Naive thymus-derived CD4-positive, alpha-beta T cell (primary cell): Measurements from ENCODE around the gene PAX3. TPM values are rescaled to one million over a fixed set of nuclear protein-coding genes. Genes with fewer than 3 reads are reported as not detected.

Experiments used
- ATAC-seq: fragments of 150-1000 bp; cut with Tn5 transposase; 2 replicates; pipeline ENCODE4 v1.10.0; 2021; ENCODE audit warnings: mild to moderate bottlenecking, moderate library complexity
- CTCF ChIA-PET: fragments of 350-600 bp; sonication (Branson Sonifier 250); formaldehyde crosslinking; loops from one replicate; lab custom pipeline; 2021; ENCODE audit warnings: antibody characterized with exemption; lab: Charles Lee
- POLR2A ChIA-PET: fragments of 350-600 bp; sonication (Branson Sonifier 250); formaldehyde crosslinking; loops from one replicate; lab custom pipeline; 2021; ENCODE audit warnings: antibody characterized with exemption, inconsistent platforms; lab: Charles Lee
- DNase-seq, 9 donors: peaks; one replicate each; pipeline versions ENCODE4 v3.0.0 to v3.0.0-alpha.2; 2020 to 2022; ENCODE audit warnings: mixed read lengths in 1 of 9
- H3K27ac ChIP-seq: one replicate; pipeline ENCODE4 v1.7.0; 2013; ENCODE audit warnings: mild to moderate bottlenecking, low read depth, low read length, moderate library complexity
- H3K27me3 ChIP-seq, 2 donors: one replicate each; pipeline ENCODE4 v1.7.0; 2013; ENCODE audit warnings: low read length in 2 of 2, mild to moderate bottlenecking in 2 of 2, moderate library complexity in 2 of 2; ENCODE audit not compliant: control insufficient read depth in 2 of 2, insufficient read depth in 2 of 2
- H3K36me3 ChIP-seq, 3 experiments: 1 replicate in 2 of 3; 2 replicates in 1 of 3; pipeline ENCODE4 v1.7.0; 2013; ENCODE audit warnings: low read length in 3 of 3, mild to moderate bottlenecking in 3 of 3, moderate library complexity in 1 of 3; ENCODE audit not compliant: insufficient read depth in 3 of 3, control insufficient read depth in 2 of 3
- H3K4me1 ChIP-seq, 2 donors: one replicate each; pipeline ENCODE4 v1.7.0; 2013; ENCODE audit warnings: low read length in 2 of 2, mild to moderate bottlenecking in 2 of 2, moderate library complexity in 1 of 2; ENCODE audit not compliant: control insufficient read depth in 2 of 2, insufficient read depth in 2 of 2
- H3K4me3 ChIP-seq: 2 replicates; pipeline ENCODE4 v1.7.0; 2013; ENCODE audit warnings: mild to moderate bottlenecking, low read length
- H3K9me3 ChIP-seq, 3 experiments: 1 replicate in 2 of 3; 2 replicates in 1 of 3; pipeline ENCODE4 v1.7.0; 2013; ENCODE audit warnings: low read length in 3 of 3; ENCODE audit not compliant: control insufficient read depth in 2 of 3
- H3K27ac Mint-ChIP-seq, 9 donors: one replicate each; pipeline ENCODE4 v1.8.0; 2020 to 2022; ENCODE audit warnings: mixed read lengths in 9 of 9, mild to moderate bottlenecking in 8 of 9, moderate library complexity in 5 of 9, inconsistent platforms in 2 of 9
- H3K27me3 Mint-ChIP-seq, 5 donors: one replicate each; pipeline ENCODE4 v1.8.0; 2021 to 2022; ENCODE audit warnings: mixed read lengths in 5 of 5, mild to moderate bottlenecking in 1 of 5
- H3K36me3 Mint-ChIP-seq, 5 donors: one replicate each; pipeline ENCODE4 v1.8.0; 2020 to 2022; ENCODE audit warnings: mixed read lengths in 5 of 5, mild to moderate bottlenecking in 3 of 5, inconsistent platforms in 1 of 5
- H3K4me1 Mint-ChIP-seq, 7 donors: one replicate each; pipeline ENCODE4 v1.8.0; 2020 to 2022; ENCODE audit warnings: mixed read lengths in 7 of 7, mild to moderate bottlenecking in 3 of 7, inconsistent platforms in 1 of 7
- H3K4me3 Mint-ChIP-seq, 10 donors: one replicate each; pipeline ENCODE4 v1.8.0; 2020 to 2022; ENCODE audit warnings: mild to moderate bottlenecking in 10 of 10, mixed read lengths in 10 of 10, moderate library complexity in 6 of 10, inconsistent platforms in 2 of 10
- H3K9me3 Mint-ChIP-seq, 11 donors: one replicate each; pipeline ENCODE4 v1.8.0; 2020 to 2022; ENCODE audit warnings: mixed read lengths in 11 of 11, mild to moderate bottlenecking in 4 of 11, inconsistent platforms in 1 of 11, moderate library complexity in 1 of 11
- intact Hi-C, 2 donors: fragments of 100-400 bp; cut with micrococcal nuclease; formaldehyde crosslinking; loops; one replicate each; pipeline ENCODE4 v1.15.1; 2023
- polyA plus RNA-seq, 2 donors: library from polyadenylated mRNA; unstranded; fragments of 300-500 nt; fragmentation: Illumina TruSeq; gene quantifications; one replicate each; pipeline ENCODE4 v1.2.3, GENCODE V29; 2021
- total RNA-seq, 6 experiments: library from RNA in 5 of 6; stranded (reverse) in 5 of 6; gene quantifications; 1 replicate in 5 of 6; 2 replicates in 1 of 6; pipeline ENCODE4 v1.2.3 and lab custom pipeline; 2021 to 2026

The PAX3 gene
- total and polyA plus RNA-seq, 7 experiments from 2014 or later = not detected

DNA sequence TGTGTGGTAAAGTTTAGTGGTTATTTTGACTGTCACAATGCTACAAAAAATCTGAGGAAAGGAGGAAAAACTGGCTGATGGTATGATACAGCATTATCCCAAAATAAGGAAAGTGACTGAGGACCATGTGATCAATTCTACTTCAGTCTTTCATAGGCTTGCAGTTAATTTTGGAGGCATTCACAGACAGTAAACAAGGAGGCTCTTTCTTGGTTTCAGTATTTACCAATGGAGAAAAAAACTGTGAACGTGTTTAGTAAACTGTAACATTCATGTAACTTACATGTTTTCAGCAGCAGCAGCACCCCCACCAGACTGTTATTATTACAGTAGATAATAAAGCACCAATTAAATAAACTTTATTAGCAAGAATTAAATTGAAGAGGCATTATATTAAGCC, 50.0 kb downstream of the PAX3 start:
- no peak for ATAC-seq

DNA sequence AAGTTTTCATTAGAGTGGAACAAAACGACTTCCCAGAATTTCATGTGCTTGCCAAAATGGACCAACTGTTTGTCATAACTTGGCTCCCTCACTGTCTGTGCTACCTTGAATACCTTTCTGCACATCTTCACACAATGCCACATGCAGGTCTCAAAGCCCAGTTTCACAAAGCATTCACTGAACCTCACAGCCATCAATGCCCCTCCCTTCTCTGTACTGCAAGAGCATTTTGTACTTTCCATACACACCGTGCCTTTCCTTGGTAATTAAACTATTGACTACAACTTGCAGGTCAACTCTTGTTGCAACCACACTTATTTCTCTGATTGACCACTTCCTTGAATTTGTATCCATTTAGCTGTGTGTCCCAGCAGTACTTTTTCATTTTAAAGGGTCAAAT, 50.5 kb downstream of the PAX3 start:
- POLR2A ChIA-PET = no interaction called here
- CTCF ChIA-PET = no interaction called here

More for the DNA sequence above, 50.0 kb downstream of the PAX3 start:
- Mint-ChIP-seq H3K36me3 (no peaks in the 10 kb centered on the region), H3K27ac (no peak overlapping the region), H3K9me3 (peaks cover 0 to 7% (median 0%) of the 10 kb centered on the region in 11 donors), H3K27me3 (peaks cover 3 to 22% (median 7%) of the 10 kb centered on the region in 5 donors), H3K4me3 (no peak overlapping the region), H3K4me1 (no peaks in the 10 kb centered on the region)
- intact Hi-C loops = no loop called here
- no peak for DNase-seq
- ChIA-PET CTCF (no interaction called here), POLR2A (no interaction called here)
- no peak overlapping the region for H3K4me3 ChIP-seq
- H3K36me3 ChIP-seq = no peaks in the 10 kb centered on the region
- no peak overlapping the region for H3K27ac ChIP-seq
- no peaks in the 10 kb centered on the region for H3K4me1 ChIP-seq
- H3K9me3 ChIP-seq = no peaks in the 10 kb centered on the region
- no peaks in the 10 kb centered on the region for H3K27me3 ChIP-seq

DNA sequence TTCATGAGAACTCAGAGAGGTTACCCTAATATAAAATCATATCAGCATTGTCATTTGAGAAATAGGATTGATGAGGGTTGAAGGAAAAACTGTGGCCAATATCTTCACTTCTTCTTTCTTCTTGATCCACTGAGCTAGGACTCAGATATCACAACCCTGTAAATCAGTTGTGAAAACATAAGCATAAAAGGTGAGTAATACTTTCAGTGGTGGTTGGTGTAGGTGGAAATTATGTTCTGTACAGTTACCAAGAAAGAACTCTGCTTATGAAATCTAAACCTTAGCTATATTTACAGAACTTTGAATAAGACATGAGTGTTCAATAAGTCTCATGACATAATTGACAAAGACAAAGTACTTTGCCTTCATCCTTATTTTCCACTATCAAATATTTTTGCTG, 56.3 kb downstream of the PAX3 start:
- no peaks in the 10 kb centered on the region for H3K9me3 ChIP-seq
- POLR2A ChIA-PET = no interaction called here
- ATAC-seq = no peak

More for the DNA sequence above, 50.5 kb downstream of the PAX3 start:
- no peaks in the 10 kb centered on the region for H3K36me3 ChIP-seq
- intact Hi-C loops = no loop called here
- H3K9me3 Mint-ChIP-seq = peaks cover 0 to 7% (median 0%) of the 10 kb centered on the region in 11 donors
- H3K4me3 Mint-ChIP-seq = no peak overlapping the region
- ATAC-seq (no peak), DNase-seq (no peak)
- no peaks in the 10 kb centered on the region for H3K4me1 Mint-ChIP-seq
- H3K36me3 Mint-ChIP-seq = no peaks in the 10 kb centered on the region
- H3K9me3 ChIP-seq = no peaks in the 10 kb centered on the region
- H3K27me3 Mint-ChIP-seq = peaks cover 6 to 25% (median 8%) of the 10 kb centered on the region in 5 donors
- no peak overlapping the region for H3K27ac ChIP-seq
- no peak overlapping the region for H3K4me3 ChIP-seq
- H3K4me1 ChIP-seq = no peaks in the 10 kb centered on the region
- H3K27ac Mint-ChIP-seq = no peak overlapping the region
- H3K27me3 ChIP-seq = no peaks in the 10 kb centered on the region

GRCh38 chr2:222241128-222241870, 57.5 kb downstream of the PAX3 start:
- Histone ChIP-seq H3K27me3 (no peaks in the 10 kb centered on the region), H3K4me1 (no peaks in the 10 kb centered on the region), H3K4me3 (no peak overlapping the region), H3K9me3 (no peaks in the 10 kb centered on the region), H3K36me3 (no peaks in the 10 kb centered on the region), H3K27ac (no peak overlapping the region)
- DNase-seq (no peak), ATAC-seq (no peak)
- POLR2A ChIA-PET = no interaction called here
- Mint-ChIP-seq H3K9me3 (peaks cover 0 to 7% (median 3%) of the 10 kb centered on the region in 11 donors), H3K27me3 (peaks cover 34 to 56% (median 53%) of the 10 kb centered on the region in 5 donors), H3K4me3 (no peak overlapping the region), H3K27ac (no peak overlapping the region), H3K36me3 (no peaks in the 10 kb centered on the region), H3K4me1 (no peaks in the 10 kb centered on the region)
- CTCF ChIA-PET = no interaction called here
- intact Hi-C loops = no loop called here

More for the DNA sequence above, 56.3 kb downstream of the PAX3 start:
- Histone ChIP-seq H3K4me1 (no peaks in the 10 kb centered on the region), H3K4me3 (no peak overlapping the region), H3K36me3 (no peaks in the 10 kb centered on the region), H3K27ac (no peak overlapping the region), H3K27me3 (no peaks in the 10 kb centered on the region)
- no peaks in the 10 kb centered on the region for H3K4me1 Mint-ChIP-seq
- H3K9me3 Mint-ChIP-seq = peaks cover 0 to 7% (median 3%) of the 10 kb centered on the region in 11 donors
- no peak for DNase-seq
- intact Hi-C loops = no loop called here
- CTCF ChIA-PET = no interaction called here
- H3K27ac Mint-ChIP-seq = no peak overlapping the region
- H3K27me3 Mint-ChIP-seq = peaks cover 34 to 53% (median 49%) of the 10 kb centered on the region in 5 donors
- no peak overlapping the region for H3K4me3 Mint-ChIP-seq
- no peaks in the 10 kb centered on the region for H3K36me3 Mint-ChIP-seq

DNA sequence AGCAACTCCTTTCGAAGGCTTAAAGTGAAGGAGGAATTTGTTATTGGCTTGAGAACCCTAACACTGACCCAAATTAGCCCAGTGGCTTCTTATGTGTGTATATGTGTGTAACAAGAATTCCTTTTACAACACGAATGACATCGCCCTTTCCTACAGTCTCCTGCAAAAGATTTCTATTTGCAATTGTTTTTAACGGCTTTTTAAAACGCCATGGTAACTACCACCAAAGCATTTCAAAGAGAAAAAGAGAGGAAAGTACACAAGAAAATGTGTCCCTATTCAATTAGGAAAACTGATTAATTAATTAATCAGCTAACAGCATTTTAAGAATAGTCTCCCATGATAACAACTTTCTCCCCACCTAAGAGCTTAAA, 58.1 kb downstream of the PAX3 start:
- Mint-ChIP-seq H3K27me3 (peaks cover 34 to 56% (median 53%) of the 10 kb centered on the region in 5 donors), H3K36me3 (no peaks in the 10 kb centered on the region), H3K27ac (no peak overlapping the region), H3K4me3 (no peak overlapping the region), H3K9me3 (peaks cover 0 to 7% (median 3%) of the 10 kb centered on the region in 11 donors), H3K4me1 (no peaks in the 10 kb centered on the region)
- H3K4me1 ChIP-seq = no peaks in the 10 kb centered on the region
- ChIA-PET POLR2A (no interaction called here), CTCF (no interaction called here)
- no peaks in the 10 kb centered on the region for H3K9me3 ChIP-seq
- ATAC-seq = no peak
- no peaks in the 10 kb centered on the region for H3K27me3 ChIP-seq
- intact Hi-C loops = no loop called here
- H3K4me3 ChIP-seq = no peak overlapping the region
- no peak for DNase-seq
- H3K27ac ChIP-seq = no peak overlapping the region
- no peaks in the 10 kb centered on the region for H3K36me3 ChIP-seq

DNA sequence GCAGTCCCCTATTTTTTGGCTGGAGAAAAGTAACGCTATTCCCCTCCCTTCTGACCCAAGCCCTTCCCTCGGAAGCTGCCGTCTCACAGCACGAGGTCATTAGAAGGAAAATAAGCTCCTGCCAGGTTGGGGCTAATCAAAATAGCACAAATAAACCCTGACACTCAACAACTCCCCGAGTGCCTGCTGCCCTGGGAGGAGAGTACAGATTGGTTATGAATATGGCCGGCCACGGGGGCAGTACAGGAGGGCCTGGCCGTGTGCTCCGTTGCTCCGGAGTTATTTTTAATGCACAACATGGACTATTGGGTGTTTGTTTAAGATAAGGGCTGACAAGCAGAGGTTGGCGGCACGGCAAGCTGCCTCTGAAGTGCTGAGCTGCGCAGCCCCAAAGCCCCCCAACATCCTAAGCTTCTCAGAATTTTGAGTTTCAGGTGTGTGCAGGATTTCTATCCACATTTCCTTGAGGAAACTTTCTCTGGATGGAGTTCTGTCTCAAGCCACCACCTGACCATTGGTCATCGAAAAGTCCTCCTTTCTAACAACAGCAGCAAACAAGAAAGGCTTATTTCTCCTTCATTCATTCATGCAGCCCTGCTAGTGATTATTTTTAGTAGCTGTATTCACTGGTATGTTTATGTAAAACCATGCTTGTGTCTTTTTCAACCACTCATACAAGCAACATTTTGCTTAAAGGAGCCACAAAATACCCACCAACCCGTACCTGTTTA, 58.7 kb downstream of the PAX3 start:
- Mint-ChIP-seq H3K27me3 (peaks cover 34 to 53% (median 51%) of the 10 kb centered on the region in 5 donors), H3K27ac (no peak overlapping the region), H3K4me3 (no peak overlapping the region), H3K4me1 (no peaks in the 10 kb centered on the region), H3K9me3 (peaks cover 0 to 7% (median 1%) of the 10 kb centered on the region in 11 donors), H3K36me3 (no peaks in the 10 kb centered on the region)
- Histone ChIP-seq H3K9me3 (no peaks in the 10 kb centered on the region), H3K27ac (no peak overlapping the region), H3K36me3 (no peaks in the 10 kb centered on the region), H3K4me1 (no peaks in the 10 kb centered on the region), H3K4me3 (no peak overlapping the region), H3K27me3 (no peaks in the 10 kb centered on the region)
- no peak for DNase-seq
- intact Hi-C loops = no loop called here
- ChIA-PET POLR2A (no interaction called here), CTCF (no interaction called here)
- ATAC-seq = no peak
